Left hindlimb (tissue), 1 donor: ENCODE results near the gene KRT16.
"Not testable (repeated sequence)": the region's sequence is repeated elsewhere in the genome, so short reads cannot be mapped to it uniquely, and the experiment has no call there.

Experiments used
- DNase-seq: peaks from one replicate; pipeline ENCODE4 v3.0.0-alpha.2; 2018

Gene KRT16

DNA sequence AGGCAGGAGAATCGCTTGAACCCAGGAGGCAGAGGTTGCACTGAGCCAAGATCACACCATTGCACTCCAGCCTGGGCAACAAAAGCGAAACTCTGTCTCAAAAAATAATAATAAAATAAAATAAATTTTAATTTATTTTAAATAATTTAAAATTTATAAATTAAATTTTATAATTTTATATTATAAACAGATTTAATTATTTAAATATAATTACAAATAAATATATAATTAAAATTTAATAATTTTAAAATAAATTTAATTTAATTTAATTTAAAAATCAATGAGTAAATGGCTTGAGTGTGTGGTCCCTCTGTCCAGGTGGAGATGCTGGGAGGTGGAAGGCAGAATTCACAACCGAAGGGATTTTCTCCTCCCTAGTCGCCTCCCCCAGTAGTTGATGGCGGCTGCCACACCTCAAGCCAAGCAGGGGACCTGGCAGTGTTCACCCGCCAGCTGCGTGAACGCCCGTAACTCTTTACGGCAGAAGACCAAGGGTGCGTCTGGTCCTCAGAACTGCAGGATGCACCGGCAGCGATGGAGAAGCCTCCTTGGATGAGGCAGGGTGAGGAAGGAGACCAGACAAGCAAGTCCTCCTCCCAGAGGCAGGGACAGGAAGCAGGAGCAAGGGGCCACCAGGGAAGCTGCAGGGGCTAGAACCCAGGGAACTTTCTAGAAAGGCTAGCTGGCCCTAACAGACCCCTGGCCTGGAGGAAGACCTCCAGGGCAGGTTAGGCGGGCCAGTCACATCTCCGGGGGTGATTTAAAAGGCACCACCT lies 34.7 kb upstream of the KRT16 start:
- DNase-seq: no peak

DNA sequence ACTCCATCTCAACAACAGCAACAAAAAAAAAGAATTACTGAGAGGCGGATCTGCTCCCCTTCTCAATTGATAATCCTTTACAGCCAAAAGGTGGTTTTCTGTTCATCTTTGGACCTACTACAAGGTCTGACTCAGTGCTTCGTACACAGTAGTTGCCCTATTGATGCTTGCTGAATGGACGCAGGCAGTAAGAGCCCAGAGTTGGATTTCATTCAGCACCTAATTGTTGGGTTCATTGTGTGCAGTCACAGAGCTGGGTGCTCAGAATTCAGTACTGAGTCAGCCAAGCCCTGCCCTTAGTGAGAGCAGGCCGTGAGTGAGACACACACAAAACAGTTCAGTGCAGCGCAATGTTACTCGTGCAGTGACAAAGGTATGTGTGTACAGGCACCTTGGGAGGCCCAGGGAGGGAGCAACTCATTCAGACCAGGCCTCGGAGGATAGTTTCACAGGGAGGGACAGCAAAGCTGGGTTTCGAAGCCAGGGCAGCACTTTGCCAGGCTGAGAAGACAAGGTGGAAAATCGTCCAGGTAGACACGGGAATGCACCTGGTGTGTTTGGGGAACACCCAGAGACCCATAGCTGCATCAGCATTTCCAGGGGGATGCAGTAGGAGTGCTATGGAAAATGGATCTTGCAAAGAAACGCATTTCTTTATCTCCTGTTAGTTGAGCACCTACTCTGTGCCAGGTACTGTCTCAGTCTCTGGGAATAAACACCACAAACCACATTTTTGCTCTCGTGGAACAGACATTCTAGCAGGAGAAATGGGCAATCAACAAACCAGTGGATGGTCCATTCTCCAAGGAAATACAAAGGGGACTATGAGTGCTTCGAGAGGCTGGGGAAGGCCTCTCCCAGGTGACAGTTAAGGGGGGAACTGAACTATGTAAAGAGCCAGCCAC lies 29.9 kb upstream of the KRT16 start:
- DNase-seq: no peak

DNA sequence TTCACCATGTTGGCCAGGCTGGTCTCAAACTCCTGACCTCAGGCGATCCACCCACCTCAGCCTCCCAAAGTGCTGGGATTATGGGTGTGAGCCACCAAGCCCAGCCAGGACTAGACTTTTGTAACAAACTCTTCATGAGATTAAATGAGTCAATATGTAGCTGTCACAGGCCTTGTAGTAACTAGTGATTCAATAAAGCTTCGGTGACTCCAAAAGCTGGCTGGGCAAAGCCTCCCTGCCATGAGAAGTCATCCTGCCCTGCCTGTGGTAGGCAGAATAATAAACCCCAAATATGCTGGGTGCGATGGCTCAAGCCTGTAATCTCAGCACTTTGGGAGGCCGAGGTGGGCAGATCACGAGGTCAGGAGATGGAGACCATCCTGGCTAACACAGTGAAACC lies 28.0 kb upstream of the KRT16 start:
- not testable (repeated sequence) for DNase-seq

DNA sequence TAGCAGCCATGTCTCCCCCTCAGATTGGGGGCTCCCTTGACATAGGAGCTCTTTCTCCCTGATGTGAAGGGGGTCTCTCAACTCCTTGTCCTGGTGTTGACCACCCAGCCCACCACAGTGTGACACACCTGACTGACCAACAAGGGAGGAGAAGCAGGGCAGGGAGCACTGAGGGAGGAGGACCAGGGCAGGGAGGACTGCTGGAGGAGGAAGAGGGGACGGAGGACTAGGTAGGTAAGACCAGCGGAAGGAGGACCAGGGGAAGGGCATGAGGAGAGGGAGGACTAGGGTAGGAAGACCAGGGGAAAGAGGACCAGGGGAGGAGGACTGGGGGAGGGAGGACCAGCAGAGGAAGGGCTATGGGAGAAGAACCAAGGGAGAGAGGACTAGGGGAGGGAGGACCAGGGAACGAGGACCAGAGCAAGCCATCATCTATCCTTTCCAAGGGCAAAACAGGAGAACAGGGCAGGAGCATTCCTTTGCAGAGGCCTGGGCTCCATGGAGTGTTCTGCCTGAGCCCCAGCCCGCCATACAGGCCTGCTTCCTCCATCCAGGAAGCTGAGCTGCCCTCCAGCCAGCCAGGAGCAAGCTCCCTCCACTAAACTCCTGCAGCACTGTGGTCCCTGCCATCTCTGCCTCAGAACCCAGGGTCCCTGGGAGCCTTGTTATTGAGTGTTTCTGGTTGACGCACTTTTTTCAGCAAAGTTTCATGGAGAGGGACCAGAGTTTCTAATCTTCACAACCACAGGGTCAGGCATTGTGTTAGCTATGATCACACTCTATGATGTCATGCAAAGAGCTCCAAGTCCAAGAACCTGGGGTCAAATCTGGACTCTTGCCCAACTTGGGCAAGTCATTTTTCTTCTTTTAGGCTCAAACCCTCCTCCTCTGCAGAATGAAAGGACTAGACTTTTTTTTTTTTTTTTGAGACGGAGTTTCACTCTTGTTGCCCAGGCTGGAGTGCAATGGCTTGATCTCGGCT lies 27.2 kb upstream of the KRT16 start:
- DNase-seq: no peak

DNA sequence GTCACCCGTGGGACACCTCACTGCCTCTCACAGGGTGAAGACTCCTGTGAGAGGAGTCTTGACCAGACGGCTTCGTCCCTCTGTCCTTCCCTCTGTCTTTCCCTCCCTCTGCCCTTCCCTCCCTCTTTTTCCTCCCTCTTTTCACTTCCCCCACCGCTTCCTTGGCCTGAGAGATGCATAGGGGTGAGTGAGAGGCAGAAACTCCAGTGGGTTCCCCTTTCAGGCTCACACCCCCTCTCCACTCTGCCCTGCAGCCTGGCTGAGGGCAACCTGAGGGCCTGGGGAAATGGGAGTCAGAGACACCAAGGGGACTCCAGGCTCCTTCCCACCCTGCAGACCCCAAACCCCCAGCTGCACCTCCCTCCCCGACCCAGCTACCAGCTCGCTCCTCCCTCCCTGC lies 26.4 kb upstream of the KRT16 start:
- no peak for DNase-seq

DNA sequence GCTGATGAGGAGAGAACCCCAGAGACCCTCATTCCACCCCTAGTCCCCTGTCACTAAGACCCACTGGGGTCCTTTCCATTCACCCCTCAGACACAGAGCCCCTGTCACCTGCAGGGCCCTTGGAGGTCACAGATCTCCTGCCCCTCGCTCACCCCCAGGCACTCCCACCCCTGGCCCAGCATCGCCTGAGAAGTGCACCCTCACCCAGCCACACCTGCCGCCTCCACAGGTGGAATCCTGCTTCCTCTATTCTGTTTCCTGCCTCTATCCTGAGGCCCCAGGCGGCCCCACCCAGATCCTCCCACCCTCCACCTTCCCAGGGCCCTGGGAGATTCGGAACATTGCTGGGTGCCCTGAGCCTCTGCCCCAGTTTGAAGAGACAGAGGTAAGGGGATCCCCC lies 25.6 kb upstream of the KRT16 start:
- DNase-seq: no peak

DNA sequence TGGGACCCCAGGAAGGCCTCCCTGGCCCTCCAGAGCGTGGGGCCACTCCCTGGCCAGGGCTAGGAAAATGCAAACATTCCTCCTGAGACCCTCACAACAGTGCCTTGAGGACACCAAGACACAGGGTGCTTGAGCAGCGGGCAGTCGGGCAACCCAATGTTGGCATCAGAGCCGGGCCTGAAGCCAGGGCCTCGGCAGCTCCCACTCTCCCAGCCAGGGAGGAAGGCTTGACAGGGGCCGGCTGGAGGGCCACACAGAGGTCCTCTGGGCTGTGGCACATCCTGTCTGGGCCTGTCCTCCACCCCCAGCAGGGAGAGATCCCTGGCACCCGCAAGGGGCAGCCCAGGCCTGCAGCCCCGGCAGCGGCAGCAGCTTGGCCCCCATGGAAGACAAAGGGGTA lies 24.1 kb upstream of the KRT16 start:
- DNase-seq: no peak

DNA sequence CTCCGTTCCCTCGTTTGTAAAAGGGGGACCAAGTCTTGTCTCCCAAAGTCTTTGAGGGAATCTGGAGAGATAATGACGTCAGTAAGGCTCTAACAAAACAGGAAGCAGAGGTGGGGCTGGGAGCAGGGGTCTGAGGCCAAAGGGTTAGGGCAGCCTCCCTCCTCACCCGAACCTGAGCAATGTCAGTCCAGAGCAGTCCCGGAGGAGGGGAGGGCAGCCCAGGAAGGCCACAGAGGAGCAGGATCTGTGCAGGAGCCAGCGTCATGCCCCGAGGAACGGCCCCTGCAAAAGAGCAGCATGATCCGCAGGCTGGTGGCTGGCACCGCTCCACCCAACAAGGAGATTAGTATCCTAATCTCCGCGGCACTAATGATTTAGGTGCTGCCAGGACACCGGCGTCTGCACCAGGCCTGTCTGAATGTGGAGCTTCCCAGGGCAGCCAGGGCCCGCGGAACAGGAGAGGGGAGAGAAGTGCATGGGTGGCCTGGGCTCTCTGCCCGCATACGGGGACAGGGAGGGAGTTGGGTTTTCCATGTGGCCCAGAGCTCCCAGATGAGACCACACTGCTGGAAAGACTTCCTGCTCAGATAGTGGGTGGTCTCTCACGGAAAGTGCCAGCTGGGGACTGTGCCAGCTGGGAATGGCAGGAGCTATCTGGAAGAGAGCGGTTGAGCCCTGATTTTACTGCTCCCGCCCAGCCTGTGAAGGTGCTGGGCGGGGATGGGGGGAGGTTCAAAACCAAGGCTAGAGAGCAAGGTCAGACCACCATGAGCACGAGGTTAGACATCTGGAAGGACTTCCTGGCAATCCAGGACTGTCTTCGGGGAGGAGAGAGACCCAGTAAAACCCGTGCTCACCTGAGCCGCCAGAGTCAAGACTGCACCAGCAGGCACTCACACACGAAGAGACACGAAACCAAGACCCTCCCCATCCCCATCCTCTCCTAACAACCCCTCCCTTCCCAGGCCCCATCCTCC lies 22.8 kb upstream of the KRT16 start:
- DNase-seq: peak; percentile 85

DNA sequence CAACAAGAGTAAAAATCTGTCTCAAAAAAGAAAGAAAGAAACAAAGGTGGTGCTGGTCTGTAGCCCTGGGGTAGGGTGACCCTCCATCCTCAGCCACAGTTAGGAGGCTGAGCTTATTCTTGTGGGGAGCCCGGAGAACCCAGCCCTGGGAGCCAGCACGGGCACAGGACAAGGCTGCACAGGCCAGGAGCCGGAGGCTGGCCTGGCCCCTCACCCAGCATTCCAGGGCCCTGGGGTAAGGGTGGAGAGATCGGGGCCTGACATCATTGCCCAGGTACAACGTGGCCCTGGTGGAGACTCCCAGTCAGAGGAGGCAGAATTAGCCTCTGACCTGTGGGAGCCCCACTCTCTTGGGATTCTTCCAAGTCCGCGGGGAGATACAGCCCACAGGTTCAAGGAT lies 22.1 kb upstream of the KRT16 start:
- no peak for DNase-seq

DNA sequence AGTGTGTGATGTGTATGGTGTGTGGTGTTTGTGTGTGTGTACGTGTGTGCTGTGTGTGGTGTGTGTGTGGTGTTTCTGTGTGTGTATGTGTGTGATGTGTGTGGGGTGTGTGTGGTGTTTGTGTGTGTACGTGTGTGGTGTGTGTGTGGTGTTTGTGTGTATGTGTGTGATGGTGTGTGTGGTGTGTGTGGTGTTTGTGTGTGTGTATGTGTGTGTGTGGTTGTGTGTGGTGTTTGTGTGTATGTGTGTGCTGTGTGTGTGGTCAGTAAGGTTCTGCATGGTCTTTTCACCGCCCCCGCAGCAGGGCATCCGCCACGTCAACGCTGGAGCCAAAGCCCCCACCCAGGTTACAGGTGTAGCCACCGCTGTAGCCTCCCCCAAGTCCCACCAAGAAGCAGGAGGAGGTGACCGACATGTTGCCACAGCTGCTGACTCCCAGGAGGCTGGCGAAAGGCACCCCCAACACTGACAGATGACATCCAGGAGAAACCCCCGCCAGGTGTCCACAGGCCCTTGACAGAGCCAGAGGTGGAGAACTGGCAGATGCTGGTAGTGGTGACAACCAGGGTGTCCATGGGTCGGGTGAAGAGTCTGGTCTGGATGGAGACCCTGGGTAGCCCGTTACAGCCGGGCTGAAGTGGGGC lies 21.1 kb upstream of the KRT16 start:
- DNase-seq: no peak

DNA sequence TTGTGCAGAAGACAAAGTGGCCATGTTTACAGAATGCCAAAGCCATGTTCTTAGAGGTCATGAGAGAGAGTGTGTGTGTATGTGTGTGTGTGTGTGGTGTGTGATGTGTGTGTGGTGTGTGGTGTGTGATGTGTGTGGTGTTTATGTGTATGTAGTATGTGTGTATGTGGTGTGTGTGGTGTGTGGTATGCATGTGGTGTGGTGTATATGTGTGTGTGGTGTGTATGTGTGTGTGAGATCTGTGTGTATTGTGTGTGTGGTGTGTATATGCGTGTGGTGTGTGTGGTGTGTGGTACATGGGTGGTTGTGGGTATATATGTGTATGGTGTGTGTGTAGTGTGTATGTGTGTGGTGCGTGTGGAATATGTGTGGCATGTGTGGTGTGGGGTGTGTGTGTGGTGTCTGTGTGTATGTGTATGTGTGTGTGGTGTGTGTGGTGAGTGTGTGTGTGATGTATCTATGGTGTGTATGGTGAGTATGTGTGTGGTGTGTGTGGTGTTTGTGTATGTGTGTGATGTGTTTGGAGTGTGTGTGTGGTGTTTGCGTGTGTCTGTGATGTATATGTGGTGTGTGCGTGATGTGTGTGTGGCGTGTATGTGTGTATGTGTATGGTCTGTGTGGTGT lies 20.0 kb upstream of the KRT16 start:
- no peak for DNase-seq

DNA sequence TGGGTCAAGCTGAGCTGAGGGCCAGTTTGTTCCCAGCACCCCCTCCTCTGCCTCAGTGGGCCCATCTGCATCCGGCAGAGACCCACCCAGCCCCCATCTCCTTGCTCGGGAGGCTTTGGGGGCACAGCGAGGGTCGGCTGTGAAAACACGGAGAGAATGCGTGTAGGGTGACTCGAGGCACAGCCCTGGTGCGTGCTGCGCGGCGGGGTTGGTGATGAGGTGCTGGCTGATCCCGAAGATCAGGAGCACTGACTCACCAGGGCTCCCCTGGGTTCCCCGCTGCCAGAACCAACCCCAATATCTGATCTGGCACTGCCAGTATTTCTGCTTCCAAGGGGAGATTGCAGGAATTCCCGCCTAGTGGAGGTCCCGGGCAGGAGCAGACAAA lies 19.3 kb upstream of the KRT16 start:
- no peak for DNase-seq

DNA sequence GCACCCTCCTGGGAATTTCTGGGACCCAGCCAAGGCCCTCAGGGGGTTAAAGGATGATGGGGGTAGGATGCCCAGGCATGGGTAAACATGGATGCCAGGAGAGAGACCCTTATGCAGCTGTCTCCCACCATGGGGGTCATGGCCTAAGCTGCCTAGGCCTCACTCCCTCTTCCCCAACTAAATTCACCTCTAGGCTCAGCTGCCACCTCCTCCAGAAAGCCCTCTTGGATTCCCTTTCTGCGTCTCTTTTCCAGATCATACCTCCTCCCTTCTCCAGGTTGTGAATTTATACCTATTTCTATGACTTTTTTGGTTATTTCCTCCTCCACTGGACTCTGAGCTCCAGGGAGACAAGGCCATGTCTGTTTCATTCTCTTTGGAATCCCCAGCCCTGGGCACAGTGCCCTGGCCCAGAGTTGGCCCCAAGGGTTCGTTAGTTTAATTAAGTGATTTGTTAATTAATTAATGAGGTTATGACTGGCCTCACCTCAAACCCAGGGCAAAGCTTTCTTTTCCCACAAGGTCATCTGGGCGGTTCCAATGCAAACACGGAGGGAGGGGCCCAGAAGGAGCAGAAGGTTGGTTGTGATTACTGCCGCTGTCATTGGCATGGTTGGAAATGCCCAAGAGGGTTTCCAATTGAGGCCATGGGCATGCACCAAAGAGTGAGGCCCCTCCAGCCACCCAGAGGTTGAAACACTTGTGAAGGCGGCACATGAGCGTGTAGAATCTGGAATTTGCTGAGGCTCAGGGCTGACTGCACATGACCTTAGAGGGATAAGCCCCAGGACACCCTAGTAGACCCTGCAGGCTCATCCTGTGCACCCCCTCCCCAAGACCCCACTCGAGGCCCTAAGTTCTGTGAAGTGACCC lies 18.7 kb upstream of the KRT16 start:
- peak; percentile 7 for DNase-seq

DNA sequence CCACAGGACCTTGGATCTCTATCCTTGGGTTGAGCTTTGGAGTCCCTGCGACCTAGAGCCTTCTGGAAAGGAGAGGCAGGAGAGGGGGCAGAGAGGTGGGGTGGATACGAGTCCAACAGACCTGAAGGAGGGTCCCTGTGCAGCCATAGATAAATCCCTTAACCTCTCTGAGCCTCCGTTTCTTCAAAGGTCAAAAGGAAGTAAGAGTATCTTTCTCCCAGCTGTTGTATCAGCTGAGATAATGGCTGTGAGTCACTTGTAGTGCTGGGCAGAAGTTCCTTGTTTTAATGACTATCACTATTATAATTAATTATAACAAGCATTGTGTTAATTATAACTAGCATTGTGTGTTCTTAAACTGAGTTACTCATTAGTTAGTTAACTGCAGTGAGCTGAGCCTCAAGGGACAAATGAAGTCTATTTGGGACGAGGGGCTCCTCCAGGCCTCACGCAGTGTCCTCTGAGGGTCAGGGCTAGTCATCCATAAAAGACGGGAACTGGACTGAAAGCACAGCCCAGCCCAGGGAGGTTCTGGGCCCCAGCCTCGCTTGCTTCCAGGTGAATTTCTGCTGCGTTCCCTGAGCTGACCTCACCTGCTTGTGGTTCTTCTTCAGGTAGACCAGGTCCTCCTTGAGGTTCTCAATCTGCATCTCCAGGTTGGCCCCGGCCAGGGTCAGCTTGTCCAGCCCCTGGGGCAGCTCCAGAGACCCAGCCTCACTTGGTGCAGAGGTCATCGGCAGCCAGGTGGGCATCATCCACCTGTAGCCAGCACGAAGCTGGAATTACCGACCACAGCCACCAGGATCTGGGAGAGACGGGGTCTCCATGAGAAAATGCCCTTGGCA lies 17.5 kb upstream of the KRT16 start:
- DNase-seq: peak; percentile 12

DNA sequence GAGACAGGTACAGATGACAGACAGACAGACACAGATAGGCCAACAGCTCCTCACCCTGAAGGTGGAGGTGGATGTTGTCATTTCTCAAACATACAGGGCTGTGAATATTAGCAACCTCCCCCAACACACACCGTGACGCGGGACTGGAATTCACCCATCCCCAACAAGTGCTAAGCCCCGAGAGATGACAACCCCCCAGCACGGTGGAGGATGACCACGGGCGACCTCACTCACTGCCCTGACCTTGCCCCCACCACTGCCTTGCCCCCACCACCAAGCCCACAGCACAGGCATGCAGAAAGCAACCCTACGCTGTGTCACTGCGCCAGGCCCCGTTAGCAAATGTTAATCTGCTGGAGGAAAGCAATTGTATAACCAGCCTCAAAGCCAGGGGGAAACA lies 16.7 kb upstream of the KRT16 start:
- DNase-seq: peak; percentile 7

DNA sequence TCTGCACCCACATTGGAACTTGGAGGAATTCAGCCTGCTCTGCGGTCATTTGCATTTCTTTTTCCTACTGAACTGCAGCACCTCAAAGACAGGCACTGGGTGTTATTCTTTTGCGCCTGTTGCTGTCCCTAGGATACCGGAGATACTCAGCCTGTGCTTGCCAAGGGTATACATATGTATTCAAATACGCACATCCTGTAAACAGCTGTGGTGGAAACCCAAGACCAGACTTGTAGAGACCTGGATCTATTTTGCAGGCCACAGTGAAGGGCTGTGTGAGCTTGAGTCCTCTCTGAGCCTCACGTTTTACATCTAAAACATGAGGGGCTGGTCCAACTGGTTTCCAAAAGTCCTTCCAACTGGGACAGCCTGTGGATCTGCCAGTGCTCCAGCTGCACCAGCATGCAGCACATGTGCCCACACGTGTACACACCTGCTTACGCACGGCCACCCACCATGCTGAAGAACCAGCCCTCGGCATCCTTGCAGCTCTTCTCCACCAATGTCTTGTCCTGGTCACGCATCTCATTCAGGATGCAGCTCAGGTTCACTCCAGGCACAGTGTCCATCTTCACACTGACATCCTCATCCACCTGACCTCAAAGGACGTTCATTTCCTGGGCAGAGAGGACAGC lies 16.2 kb upstream of the KRT16 start:
- DNase-seq: peak; percentile 20

DNA sequence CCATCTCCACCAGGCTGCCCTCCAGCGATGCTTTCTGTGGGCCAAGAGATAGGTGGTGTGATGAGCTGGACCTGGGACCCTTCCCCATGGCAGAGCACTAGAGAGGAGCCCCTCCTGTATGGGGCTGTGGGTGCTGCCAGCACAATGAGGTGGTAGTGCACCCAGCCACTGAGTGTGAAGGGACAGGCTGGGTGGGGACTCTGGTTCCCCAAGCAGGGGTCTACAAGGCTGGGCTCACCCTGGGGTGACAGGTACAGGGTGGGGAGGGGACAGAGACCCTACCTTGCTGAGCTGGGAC lies 15.5 kb upstream of the KRT16 start:
- DNase-seq: peak; percentile 16

DNA sequence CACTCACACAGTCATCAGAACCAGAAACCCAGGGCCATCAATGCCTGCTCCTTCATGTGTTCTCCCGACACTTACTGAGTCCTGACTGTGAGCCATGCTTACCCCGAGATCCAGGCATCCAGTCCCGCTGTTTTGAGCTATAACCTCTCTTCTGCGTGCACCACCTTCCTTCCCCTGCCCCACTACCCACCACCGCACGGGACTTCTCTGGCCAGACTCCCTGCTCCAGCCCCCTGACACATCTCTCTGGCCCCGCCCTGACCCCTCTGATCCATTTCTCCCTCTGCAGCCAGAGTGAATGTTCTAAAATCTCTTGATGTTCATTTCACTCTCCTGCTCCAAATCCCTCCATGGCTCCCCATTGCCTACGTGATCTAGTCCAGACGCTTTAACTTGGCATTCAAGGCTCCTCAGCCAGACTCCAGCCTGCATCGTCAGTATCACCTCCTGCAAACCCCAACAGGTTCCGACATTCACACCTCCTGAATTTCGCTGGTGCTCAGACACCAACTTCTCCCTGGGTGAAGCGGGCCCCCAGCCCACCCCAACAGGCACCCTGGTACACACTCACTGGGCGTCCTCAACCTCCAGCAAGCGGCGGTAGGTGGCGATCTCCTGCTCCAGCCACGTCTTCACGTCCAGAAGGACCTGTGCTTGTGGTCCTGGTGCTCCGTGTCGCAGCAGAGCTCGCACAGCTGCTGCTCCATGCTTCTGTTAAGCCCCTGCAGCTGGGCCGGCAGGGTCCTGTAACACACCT lies 14.9 kb upstream of the KRT16 start:
- no peak for DNase-seq
